SJSA1 (cell line): ENCODE measurements around the gene ALMS1. TPM values are rescaled to one million over a fixed set of nuclear protein-coding genes. Genes with fewer than 3 reads are reported as not detected.
"Not testable (repeated sequence)": the region's sequence is repeated elsewhere in the genome, so short reads cannot be mapped to it uniquely, and the experiment has no call there.

Experiments
- DNase-seq, 2 experiments: peaks; one replicate each; pipeline ENCODE4 v3.0.0-alpha.2; 2015 to 2020; ENCODE audit warnings: low spot score in 2 of 2, low read depth in 1 of 2
- H3K27ac ChIP-seq: fragments of 250-450 bp; sonication (Bioruptor Pico); 2 replicates; pipeline ENCODE4 v1.5.1; 2020; ENCODE audit warnings: mild to moderate bottlenecking, moderate library complexity
- H3K27me3 ChIP-seq: fragments of 250-450 bp; sonication (Bioruptor Pico); replicated peaks from 2 replicates; pipeline ENCODE4 v1.5.1; 2020; ENCODE audit warnings: mild to moderate bottlenecking, moderate library complexity
- H3K36me3 ChIP-seq: fragments of 250-450 bp; sonication (Bioruptor Pico); 2 replicates; pipeline ENCODE4 v1.5.1; 2020; ENCODE audit warnings: mild to moderate bottlenecking
- H3K4me1 ChIP-seq: fragments of 250-450 bp; sonication (Bioruptor Pico); replicated peaks from 2 replicates; pipeline ENCODE4 v1.6.1; 2021; ENCODE audit warnings: mild to moderate bottlenecking
- H3K4me3 ChIP-seq: fragments of 250-450 bp; sonication (Bioruptor Pico); 2 replicates; pipeline ENCODE4 v1.5.1; 2020; ENCODE audit warnings: mild to moderate bottlenecking
- H3K9me3 ChIP-seq: fragments of 250-450 bp; sonication (Bioruptor Pico); replicated peaks from 2 replicates; pipeline ENCODE4 v1.5.1; 2020; ENCODE audit warnings: mild to moderate bottlenecking
- total RNA-seq: library from RNA; depleted of rRNA; stranded (reverse); fragments of >200 nt; shearing (Covaris generic); gene quantifications from 2 replicates; pipeline ENCODE4 v1.2.3, GENCODE V29; 2014

Gene ALMS1
- total RNA-seq, 1 experiment from 2014 or later, result 22.3 TPM

DNA sequence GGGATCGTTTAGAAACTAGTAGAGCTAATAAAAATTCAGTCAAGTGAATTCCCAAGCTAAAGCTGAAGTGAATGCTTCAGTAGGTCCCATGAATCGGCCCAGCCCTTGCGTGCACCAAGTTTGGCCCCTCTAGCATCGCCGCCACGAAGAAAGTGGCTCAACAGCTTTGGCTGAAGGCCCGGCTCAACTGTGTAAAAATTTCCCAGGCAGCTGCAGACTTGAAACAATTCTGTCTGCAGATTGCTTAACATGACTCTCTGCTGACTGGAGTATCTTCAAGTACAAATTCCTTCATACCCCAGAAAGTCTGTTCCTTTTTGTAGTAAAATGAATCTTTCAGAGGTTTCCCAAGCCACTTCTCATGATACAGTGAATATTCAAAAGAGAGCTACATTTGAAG, 32.7 kb downstream of the ALMS1 start:
- Histone ChIP-seq H3K36me3 (no peaks in the 10 kb centered on the region; the same call in 1 of the 2 replicates), H3K27me3 (no peaks in the 10 kb centered on the region), H3K4me1 (no peaks in the 10 kb centered on the region), H3K27ac (no peak overlapping the region), H3K9me3 (no peaks in the 10 kb centered on the region), H3K4me3 (no peak overlapping the region)
- no peak for DNase-seq

DNA sequence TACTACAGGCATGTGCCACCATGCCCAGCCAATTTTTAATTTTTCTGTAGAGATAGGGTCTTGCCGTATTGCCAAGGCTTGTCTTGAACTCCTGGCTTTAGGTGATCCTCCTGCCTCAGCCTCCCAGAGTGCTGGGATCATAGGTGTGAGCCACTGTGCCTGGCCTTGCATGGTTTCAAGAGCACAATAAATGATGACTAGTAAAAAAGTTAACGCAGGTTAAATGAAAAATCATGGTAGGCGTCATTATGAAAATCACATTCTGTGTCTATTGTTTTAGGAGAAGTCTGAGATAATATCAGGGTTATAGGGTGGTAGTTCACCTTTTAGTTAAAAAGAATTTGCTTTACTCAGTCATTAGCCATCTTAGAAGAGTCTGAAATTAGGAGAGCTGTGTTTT, 38.3 kb downstream of the ALMS1 start:
- Histone ChIP-seq H3K36me3 (peaks cover 7% of the 10 kb centered on the region), H3K27me3 (no peaks in the 10 kb centered on the region), H3K27ac (no peak overlapping the region), H3K4me3 (no peak overlapping the region), H3K4me1 (no peaks in the 10 kb centered on the region), H3K9me3 (no peaks in the 10 kb centered on the region)
- no peak for DNase-seq

DNA sequence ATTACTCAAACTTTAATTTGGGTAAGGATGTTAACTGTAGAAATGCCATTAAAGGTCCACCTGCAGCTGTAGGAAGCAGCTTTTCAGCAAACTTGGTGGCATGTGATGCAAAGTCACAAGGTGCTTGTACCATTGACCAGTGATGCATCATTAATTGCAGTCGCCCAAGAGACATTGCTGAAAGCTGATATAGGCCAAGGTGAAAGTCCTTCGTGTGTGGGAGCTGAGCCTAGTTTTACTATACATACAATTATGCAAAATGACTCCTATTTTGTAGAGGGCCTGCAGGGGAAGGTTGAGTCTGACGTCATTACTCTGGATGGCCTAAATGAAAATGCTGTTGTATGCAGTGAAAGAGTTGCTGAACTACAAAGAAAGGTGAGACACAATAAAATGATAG, 40.5 kb downstream of the ALMS1 start:
- Histone ChIP-seq H3K36me3 (peaks cover 7% of the 10 kb centered on the region), H3K9me3 (no peaks in the 10 kb centered on the region), H3K27ac (no peak overlapping the region), H3K27me3 (no peaks in the 10 kb centered on the region), H3K4me1 (no peaks in the 10 kb centered on the region), H3K4me3 (no peak overlapping the region)
- no peak for DNase-seq

DNA sequence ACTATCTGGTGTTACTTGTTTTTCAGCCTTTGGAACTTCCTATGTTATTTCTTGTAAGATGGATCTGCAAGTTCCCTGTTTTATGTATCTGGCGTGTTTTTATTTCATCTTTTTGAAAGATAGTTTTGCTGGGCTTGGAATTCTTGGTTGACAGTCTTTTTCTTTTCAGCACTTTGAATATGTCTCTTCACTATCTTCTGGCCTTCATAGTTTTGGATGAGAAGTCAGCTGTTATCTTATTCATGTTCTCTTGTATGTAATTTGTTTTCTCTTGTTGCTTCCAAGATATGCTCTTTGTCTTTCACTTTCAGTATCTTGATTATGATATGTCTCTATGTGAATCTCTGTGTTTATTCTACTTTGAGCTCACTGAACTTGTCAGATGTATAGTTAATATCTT, 50.4 kb downstream of the ALMS1 start:
- Histone ChIP-seq H3K27ac (no peak overlapping the region), H3K4me3 (no peak overlapping the region), H3K36me3 (peaks cover 25% of the 10 kb centered on the region), H3K4me1 (no peaks in the 10 kb centered on the region), H3K9me3 (peaks cover 3% of the 10 kb centered on the region; the same call in 1 of the 2 replicates), H3K27me3 (no peaks in the 10 kb centered on the region)
- no peak for DNase-seq

DNA sequence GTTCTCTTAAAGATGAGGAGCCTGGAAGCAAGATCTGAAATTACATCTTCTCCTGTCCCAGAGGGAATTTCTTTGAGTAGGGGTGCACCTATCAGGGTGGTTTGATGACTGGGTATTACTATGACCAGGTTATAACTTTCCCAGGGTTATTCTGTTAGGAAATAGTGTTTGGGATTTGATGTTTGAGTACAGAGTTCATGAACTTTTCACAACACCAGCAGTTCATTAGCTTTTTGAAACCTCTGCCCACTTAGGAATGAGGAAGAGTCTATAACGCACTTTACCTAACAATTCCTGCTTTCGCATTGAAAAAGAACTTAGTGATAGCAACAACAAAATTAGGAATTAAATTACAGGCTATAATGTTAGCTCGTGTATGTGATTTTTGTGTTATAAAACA, 58.6 kb downstream of the ALMS1 start:
- Histone ChIP-seq H3K4me1 (no peaks in the 10 kb centered on the region), H3K9me3 (no peaks in the 10 kb centered on the region), H3K36me3 (peaks cover 10% of the 10 kb centered on the region), H3K27ac (no peak overlapping the region), H3K4me3 (no peak overlapping the region), H3K27me3 (no peaks in the 10 kb centered on the region)
- DNase-seq, result no peak

DNA sequence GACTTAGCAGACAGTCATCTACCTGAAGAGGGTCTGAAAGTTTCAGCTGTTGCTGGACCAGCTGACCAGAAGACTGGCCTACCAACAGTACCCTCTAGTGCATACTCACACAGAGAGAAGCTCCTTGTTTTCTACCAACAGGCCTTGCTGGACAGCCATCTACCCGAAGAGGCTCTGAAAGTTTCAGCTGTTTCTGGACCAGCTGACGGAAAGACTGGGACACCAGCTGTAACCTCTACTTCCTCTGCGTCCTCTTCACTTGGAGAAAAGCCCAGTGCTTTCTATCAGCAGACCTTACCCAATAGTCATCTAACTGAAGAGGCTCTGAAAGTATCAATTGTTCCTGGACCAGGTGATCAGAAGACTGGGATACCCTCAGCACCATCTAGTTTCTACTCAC, 63.2 kb downstream of the ALMS1 start:
- Histone ChIP-seq H3K9me3 (no peaks in the 10 kb centered on the region), H3K36me3 (peaks cover 26% of the 10 kb centered on the region), H3K4me1 (no peaks in the 10 kb centered on the region), H3K4me3 (no peak overlapping the region), H3K27ac (no peak overlapping the region), H3K27me3 (no peaks in the 10 kb centered on the region)
- DNase-seq, result no peak

DNA sequence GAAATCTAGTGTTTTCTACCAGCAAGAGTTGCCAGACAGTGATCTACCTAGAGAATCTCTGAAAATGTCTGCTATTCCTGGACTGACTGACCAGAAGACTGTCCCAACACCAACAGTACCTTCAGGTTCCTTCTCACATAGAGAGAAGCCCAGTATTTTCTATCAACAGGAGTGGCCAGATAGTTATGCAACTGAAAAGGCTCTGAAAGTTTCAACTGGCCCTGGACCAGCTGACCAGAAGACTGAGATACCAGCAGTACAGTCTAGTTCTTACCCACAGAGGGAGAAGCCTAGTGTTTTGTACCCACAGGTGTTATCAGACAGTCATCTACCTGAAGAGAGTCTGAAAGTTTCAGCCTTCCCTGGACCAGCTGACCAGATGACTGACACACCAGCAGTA, 63.8 kb downstream of the ALMS1 start:
- DNase-seq, result no peak
- Histone ChIP-seq H3K4me1 (no peaks in the 10 kb centered on the region), H3K9me3 (no peaks in the 10 kb centered on the region), H3K36me3 (peaks cover 26% of the 10 kb centered on the region), H3K4me3 (no peak overlapping the region), H3K27ac (no peak overlapping the region), H3K27me3 (no peaks in the 10 kb centered on the region)

DNA sequence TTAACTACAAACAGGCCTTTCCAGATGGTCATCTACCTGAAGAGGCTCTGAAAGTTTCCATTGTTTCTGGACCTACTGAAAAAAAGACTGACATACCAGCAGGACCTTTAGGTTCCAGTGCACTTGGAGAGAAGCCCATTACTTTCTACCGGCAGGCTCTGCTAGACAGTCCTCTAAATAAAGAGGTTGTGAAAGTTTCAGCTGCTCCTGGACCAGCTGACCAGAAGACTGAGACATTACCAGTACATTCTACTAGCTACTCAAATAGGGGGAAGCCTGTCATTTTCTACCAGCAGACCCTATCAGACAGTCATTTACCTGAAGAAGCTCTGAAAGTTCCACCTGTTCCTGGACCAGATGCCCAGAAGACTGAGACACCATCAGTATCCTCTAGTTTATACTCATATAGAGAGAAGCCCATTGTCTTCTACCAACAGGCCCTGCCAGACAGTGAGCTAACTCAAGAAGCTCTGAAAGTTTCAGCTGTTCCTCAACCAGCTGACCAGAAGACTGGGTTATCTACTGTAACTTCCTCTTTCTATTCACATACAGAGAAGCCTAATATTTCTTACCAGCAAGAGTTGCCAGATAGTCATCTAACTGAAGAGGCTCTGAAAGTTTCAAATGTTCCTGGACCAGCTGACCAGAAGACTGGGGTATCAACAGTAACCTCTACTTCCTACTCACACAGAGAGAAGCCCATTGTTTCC, 65.8 kb downstream of the ALMS1 start:
- no peak overlapping the region for H3K4me3 ChIP-seq
- no peak for DNase-seq
- H3K4me1 ChIP-seq, result no peaks in the 10 kb centered on the region
- peaks cover 31% of the 10 kb centered on the region for H3K36me3 ChIP-seq
- H3K27ac ChIP-seq, result no peak overlapping the region
- no peaks in the 10 kb centered on the region for H3K9me3 ChIP-seq
- H3K27me3 ChIP-seq, result no peaks in the 10 kb centered on the region

DNA sequence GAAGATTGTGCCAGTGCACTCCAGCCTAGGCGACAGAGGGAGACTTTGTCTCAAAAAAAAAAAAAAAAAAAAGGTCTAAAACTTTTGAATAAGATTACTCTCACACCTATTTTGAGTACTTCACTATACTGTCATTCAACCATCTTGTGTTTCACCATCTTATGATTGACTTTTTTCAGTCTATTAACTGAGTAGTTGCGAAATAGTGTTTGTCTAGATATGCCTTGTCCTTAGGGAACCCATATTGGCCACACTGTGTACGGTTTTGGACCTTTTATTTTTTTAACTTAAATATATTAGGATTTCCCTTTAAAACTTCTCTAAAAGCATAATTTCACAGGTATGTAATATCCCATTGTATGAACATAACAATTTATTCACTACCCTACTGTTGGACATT, 72.3 kb downstream of the ALMS1 start:
- peaks cover 5% of the 10 kb centered on the region; the same call in 1 of the 2 replicates for H3K36me3 ChIP-seq

DNA sequence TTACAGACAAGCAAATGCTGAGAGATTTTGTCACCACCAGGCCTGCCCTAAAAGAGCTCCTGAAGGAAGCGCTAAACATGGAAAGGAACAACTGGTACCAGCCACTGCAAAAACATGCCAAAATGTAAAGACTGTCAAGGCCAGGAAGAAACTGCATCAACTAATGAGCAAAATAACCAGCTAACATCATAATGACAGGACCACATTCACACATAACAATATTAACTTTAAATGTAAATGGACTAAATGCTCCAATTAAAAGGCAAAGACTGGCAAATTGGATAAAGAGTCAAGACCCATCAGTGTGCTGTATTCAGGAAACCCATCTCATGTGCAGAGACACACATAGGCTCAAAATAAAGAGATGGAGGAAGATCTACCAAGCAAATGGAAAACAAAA, 76.8 kb downstream of the ALMS1 start:
- H3K36me3 ChIP-seq, H3K27ac ChIP-seq, H3K4me3 ChIP-seq, H3K4me1 ChIP-seq, H3K27me3 ChIP-seq, H3K9me3 ChIP-seq, DNase-seq: not testable (repeated sequence)

More for the DNA sequence above, 72.3 kb downstream of the ALMS1 start:
- H3K27me3 ChIP-seq, result no peaks in the 10 kb centered on the region
- H3K4me3 ChIP-seq, result no peak overlapping the region
- no peak for DNase-seq
- no peaks in the 10 kb centered on the region for H3K9me3 ChIP-seq
- H3K27ac ChIP-seq, result no peak overlapping the region
- H3K4me1 ChIP-seq, result no peaks in the 10 kb centered on the region

DNA sequence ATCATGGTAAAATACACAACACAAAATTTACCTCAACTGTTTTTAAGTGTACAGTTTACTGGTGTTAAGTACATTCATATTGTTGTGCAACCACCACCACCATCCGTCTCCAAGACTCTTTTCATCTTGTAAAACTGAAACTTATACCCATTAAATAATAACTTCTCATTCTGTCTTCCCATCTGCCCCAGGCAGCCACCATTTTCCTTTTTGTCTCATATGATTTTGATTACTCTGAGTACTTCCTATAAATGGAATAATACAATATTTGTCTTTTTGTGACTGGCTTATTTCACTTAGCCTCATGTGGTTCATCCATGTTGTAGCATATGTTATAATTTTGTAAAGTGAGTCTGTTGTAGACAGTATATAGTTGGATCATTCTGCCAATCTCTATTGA, 82.7 kb downstream of the ALMS1 start:
- Histone ChIP-seq H3K27ac (no peak overlapping the region), H3K9me3 (no peaks in the 10 kb centered on the region), H3K36me3 (no peaks in the 10 kb centered on the region), H3K4me3 (no peak overlapping the region), H3K27me3 (no peaks in the 10 kb centered on the region), H3K4me1 (no peaks in the 10 kb centered on the region)
- no peak for DNase-seq

DNA sequence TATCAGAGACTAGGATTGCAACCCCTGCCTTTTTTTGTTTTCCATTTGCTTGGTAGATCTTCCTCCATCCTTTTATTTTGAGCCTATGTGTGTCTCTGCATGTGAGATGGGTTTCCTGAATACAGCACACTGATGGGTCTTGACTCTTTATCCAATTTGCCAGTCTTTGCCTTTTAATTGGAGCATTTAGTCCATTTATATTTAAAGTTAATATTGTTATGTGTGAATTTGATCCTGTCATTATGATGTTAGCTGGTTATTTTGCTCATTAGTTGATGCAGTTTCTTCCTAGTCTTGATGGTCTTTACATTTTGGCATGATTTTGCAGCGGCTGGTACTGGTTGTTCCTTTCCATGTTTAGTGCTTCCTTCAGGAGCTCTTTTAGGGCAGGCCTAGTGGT, 98.2 kb downstream of the ALMS1 start:
- not testable (repeated sequence) for H3K36me3 ChIP-seq

DNA sequence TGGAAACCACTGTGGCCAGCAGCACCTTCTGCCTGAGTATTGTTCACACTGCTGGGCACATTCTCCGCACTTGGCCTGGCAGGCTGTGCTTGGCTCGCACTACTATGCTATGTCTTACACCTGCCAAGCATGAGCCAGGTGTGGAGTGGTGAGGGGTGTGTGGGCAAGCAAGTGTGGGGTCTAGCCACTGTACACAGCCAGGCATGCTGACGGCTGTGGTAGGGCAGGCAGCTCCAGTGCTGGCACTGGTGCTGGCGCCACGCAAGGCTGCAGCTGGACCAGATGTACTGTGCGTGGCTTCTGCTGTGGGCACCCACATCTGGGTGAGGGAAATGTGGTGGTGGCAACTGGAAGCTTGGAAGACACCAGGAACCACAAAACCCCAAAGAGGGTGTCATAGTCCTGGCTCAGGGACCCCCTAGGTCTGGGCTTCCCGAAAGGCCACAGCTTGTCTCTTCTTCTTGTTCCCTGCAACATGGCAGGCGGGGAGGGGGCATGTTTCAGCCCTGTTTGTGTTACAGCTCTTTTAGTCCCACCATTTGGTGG, 101.5 kb downstream of the ALMS1 start:
- H3K27me3 ChIP-seq, result no peaks in the 10 kb centered on the region
- H3K27ac ChIP-seq, result no peak overlapping the region
- DNase-seq, result no peak
- no peak overlapping the region for H3K4me3 ChIP-seq
- 0 out of 2 replicates have a peak, but pooled peaks cover 3% of the 10 kb centered on the region for H3K4me1 ChIP-seq
- H3K9me3 ChIP-seq, result no peaks in the 10 kb centered on the region
- H3K36me3 ChIP-seq, result peaks cover 27% of the 10 kb centered on the region

More for the DNA sequence above, 98.2 kb downstream of the ALMS1 start:
- H3K27me3 ChIP-seq, H3K27ac ChIP-seq, H3K4me3 ChIP-seq, H3K4me1 ChIP-seq, H3K9me3 ChIP-seq, DNase-seq: not testable (repeated sequence)

DNA sequence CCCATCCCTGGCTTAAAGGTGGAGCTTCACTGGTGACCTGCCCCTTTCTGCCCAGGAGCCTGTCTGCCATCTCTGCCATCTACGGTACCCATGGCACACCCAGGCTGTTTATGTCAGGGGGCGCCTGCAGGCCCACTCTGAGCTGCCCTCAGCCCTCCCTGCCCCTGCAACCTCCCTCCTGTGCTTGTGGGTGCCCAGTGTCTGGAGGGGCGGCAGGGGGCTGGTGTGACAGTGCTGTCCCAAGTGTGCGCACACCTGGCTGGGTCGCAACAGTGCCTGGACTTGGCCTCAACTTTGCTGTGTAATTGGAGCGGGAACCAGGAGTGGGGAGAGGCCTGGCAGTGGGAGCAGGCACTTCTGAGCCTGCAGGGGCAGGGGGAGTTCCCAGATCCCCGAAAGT, 102.4 kb downstream of the ALMS1 start:
- H3K4me3 ChIP-seq, result no peak overlapping the region
- no peaks in the 10 kb centered on the region for H3K27me3 ChIP-seq
- no peak for DNase-seq
- peaks cover 28% of the 10 kb centered on the region for H3K36me3 ChIP-seq
- H3K4me1 ChIP-seq, result 0 out of 2 replicates have a peak, but pooled peaks cover 3% of the 10 kb centered on the region
- no peak overlapping the region for H3K27ac ChIP-seq
- no peaks in the 10 kb centered on the region for H3K9me3 ChIP-seq

DNA sequence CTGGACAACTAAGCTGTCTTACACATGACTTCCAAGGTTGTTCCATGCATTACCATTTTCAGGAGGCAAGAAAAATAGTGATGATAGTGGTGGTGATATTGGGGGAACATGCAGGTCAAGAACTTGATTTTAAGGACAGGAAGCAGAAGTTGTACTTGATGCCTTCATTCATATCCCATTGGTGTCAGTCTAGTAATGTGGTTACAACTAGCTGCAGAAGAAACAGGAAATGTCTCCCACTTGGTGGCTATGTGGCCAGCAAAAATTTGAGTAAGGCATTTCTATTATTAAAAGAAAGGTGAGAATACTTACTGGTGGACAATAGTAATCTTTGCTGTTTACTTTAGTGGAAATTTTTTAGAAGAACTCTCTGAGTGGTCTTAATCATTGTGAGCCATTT, 103.4 kb downstream of the ALMS1 start:
- 0 out of 2 replicates have a peak, but pooled peaks cover 3% of the 10 kb centered on the region for H3K4me1 ChIP-seq
- H3K27me3 ChIP-seq, result no peaks in the 10 kb centered on the region
- H3K4me3 ChIP-seq, result no peak overlapping the region
- peaks cover 28% of the 10 kb centered on the region for H3K36me3 ChIP-seq
- no peak overlapping the region for H3K27ac ChIP-seq
- no peaks in the 10 kb centered on the region for H3K9me3 ChIP-seq
- no peak for DNase-seq
